Neutrophil (primary cell): ENCODE results near the gene FASN.

Experiments
- H3K27ac ChIP-seq: fragments of 200-600 bp; sonication (generic); 2 replicates; pipeline ENCODE4 v1.5.1; 2016; ENCODE audit warnings: mild to moderate bottlenecking, moderate library complexity
- H3K27me3 ChIP-seq: fragments of 200-600 bp; sonication (generic); 2 replicates; pipeline ENCODE4 v1.6.0; 2016; ENCODE audit warnings: mild to moderate bottlenecking
- H3K36me3 ChIP-seq: fragments of 200-600 bp; sonication (generic); 2 replicates; pipeline ENCODE4 v1.5.1; 2017
- H3K4me1 ChIP-seq, 2 experiments: fragments of 200-600 bp in 1 of 2; sonication (generic) in 1 of 2; 1 replicate in 1 of 2; 2 replicates in 1 of 2; pipeline versions ENCODE4 v1.5.1 to v1.6.1; 2013 to 2016; ENCODE audit warnings: low read depth in 1 of 2, low read length in 1 of 2, mild to moderate bottlenecking in 1 of 2, moderate library complexity in 1 of 2; ENCODE audit not compliant: control insufficient read depth in 1 of 2, insufficient read depth in 1 of 2
- H3K4me3 ChIP-seq, 2 experiments: fragments of 200-600 bp in 1 of 2; sonication (generic) in 1 of 2; 1 replicate in 1 of 2; 2 replicates in 1 of 2; pipeline ENCODE4 v1.5.1; 2013 to 2016; ENCODE audit warnings: low read depth in 1 of 2, low read length in 1 of 2, mild to moderate bottlenecking in 1 of 2, moderate library complexity in 1 of 2
- H3K9me3 ChIP-seq: fragments of 200-600 bp; sonication (generic); 2 replicates; pipeline ENCODE4 v1.5.1; 2016
- CTCF ChIP-seq: fragments of 200-600 bp; sonication (generic); IDR thresholded peaks from 2 replicates; pipeline ENCODE4 v1.5.1; 2016; ENCODE audit warnings: antibody characterized with exemption

Gene FASN

GRCh38 chr17:82086941-82087906 is 10.8 kb downstream of the FASN start:
- no peak overlapping the region for H3K4me3 ChIP-seq
- no peaks in the 10 kb centered on the region for H3K9me3 ChIP-seq
- no peak for TF ChIP-seq CTCF
- H3K4me1 ChIP-seq: no peaks in the 10 kb centered on the region
- no peaks in the 10 kb centered on the region for H3K27me3 ChIP-seq
- peaks cover 57% of the 10 kb centered on the region for H3K36me3 ChIP-seq
- H3K27ac ChIP-seq: no peak overlapping the region

- no peaks in the 10 kb centered on the region for H3K27me3 ChIP-seq
- no peak for TF ChIP-seq CTCF
- no peak overlapping the region for H3K27ac ChIP-seq
- no peak overlapping the region for H3K4me3 ChIP-seq
- no peaks in the 10 kb centered on the region for H3K9me3 ChIP-seq
- H3K4me1 ChIP-seq: no peaks in the 10 kb centered on the region
- H3K36me3 ChIP-seq: peaks cover 61% of the 10 kb centered on the region
Observed at GRCh38 chr17:82085931-82086764, 11.9 kb downstream of the FASN start.

GRCh38 chr17:82085031-82085861 is 12.8 kb downstream of the FASN start:
- Histone ChIP-seq H3K27ac (no peak overlapping the region), H3K36me3 (peaks cover 68% of the 10 kb centered on the region), H3K27me3 (no peaks in the 10 kb centered on the region), H3K4me3 (no peak overlapping the region), H3K9me3 (no peaks in the 10 kb centered on the region), H3K4me1 (no peaks in the 10 kb centered on the region)
- TF ChIP-seq CTCF: no peak

GRCh38 chr17:82084373-82085030 is 13.5 kb downstream of the FASN start:
- Histone ChIP-seq H3K27me3 (no peaks in the 10 kb centered on the region), H3K27ac (no peak overlapping the region), H3K4me3 (no peak overlapping the region), H3K4me1 (no peaks in the 10 kb centered on the region), H3K9me3 (no peaks in the 10 kb centered on the region), H3K36me3 (peaks cover 68% of the 10 kb centered on the region)
- no peak for TF ChIP-seq CTCF
